Activated naive CD4-positive, alpha-beta T cell treated with anti-CD3 and anti-CD28 coated beads, Interleukin-2, amount 50 U/mL, for 72 hours (primary cell): Measurements from ENCODE around the gene RUFY1. TPM values are rescaled to one million over a fixed set of nuclear protein-coding genes. Genes with fewer than 3 reads are reported as not detected.
"Not testable (repeated sequence)": the region's sequence is repeated elsewhere in the genome, so short reads cannot be mapped to it uniquely, and the experiment has no call there.

ENCODE experiments used
- ATAC-seq, 2 donors: fragments of 150-1000 bp; cut with Tn5 transposase; 2 replicates each; pipeline ENCODE4 v1.10.0; 2021; ENCODE audit warnings: mild to moderate bottlenecking in 2 of 2, moderate library complexity in 2 of 2
- DNase-seq, 2 donors: peaks; one replicate each; pipeline ENCODE4 v3.0.0; 2021 to 2022; ENCODE audit warnings: low spot score in 2 of 2
- H3K27ac Mint-ChIP-seq, 2 donors: one replicate each; pipeline ENCODE4 v1.8.0; 2022; ENCODE audit warnings: mild to moderate bottlenecking in 2 of 2, mixed read lengths in 2 of 2
- H3K36me3 Mint-ChIP-seq, 2 donors: one replicate each; pipeline ENCODE4 v1.8.0; 2022; ENCODE audit warnings: mixed read lengths in 2 of 2
- H3K9me3 Mint-ChIP-seq, 2 donors: one replicate each; pipeline ENCODE4 v1.8.0; 2022; ENCODE audit warnings: mixed read lengths in 2 of 2
- total RNA-seq, 2 donors: library from RNA; stranded (reverse); gene quantifications; one replicate each; pipeline ENCODE4 v1.2.3, GENCODE V29; 2022

RUFY1 gene
- total RNA-seq, 2 donors from 2014 or later, result 30.7 to 60.9 TPM

- peak; percentile 57 to 75 for DNase-seq
- H3K27ac Mint-ChIP-seq, result peak overlapping the region; percentile 99 to 100
- no peaks in the 10 kb centered on the region for H3K9me3 Mint-ChIP-seq
- ATAC-seq, result peak; percentile 34 to 70
- peaks cover 50 to 56% of the 10 kb centered on the region in 2 donors for H3K36me3 Mint-ChIP-seq
Measured at GRCh38 chr5:179623906-179624741, 73.8 kb downstream of the RUFY1 start.

GRCh38 chr5:179624841-179625271 lies 74.5 kb downstream of the RUFY1 start:
- DNase-seq, result no peak
- ATAC-seq, result no peak
- Mint-ChIP-seq H3K27ac (peak overlapping the region; percentile 99 to 100), H3K36me3 (peaks cover 45 to 48% of the 10 kb centered on the region in 2 donors), H3K9me3 (no peaks in the 10 kb centered on the region)

GRCh38 chr5:179633501-179634369 lies 83.4 kb downstream of the RUFY1 start:
- peak in 1 of 2 donors; percentile 52 for DNase-seq
- ATAC-seq, H3K9me3 Mint-ChIP-seq, H3K27ac Mint-ChIP-seq, H3K36me3 Mint-ChIP-seq: not testable (repeated sequence)

DNA sequence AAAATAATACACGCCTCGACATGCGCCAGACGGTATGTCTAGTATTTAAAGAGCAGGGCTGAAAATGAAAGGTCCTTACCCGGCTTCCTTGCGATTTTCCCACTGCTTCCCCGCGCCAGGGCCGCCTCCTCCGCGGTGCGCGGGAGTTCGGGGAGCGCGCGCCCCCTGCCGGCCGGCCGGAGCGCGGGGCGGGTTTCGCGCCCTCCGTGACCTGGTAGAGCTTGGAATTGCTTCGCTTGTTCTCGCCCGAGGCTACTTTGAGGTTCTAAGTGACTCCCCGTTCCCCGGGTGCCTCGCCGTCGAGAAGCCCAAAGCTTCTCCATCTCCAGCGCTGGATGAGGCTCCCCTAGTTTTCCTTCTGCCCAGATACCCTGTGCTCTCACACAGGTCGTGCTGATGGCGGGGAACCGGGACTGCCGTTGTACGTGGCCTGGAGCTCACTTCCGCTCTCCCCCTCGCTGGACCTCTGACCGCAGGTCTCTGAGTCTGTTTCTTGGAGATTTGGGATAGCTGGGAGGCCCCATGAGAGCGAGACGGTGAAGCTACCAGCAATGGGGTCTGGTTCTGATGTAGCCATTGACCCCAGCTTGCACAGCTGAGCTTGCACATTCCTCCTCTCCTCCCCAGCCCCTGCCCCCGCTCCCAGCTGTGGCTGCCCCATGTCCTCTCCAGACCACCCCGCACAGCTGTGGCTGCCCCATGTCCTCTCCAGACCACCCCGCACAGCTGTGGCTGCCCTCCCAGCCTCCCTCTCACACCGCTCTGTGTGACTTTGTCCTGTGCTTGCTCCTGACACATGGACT lies 84.2 kb downstream of the RUFY1 start:
- DNase-seq, result peak in 1 of 2 donors; percentile 62

GRCh38 chr5:179639296-179639695 lies 88.9 kb downstream of the RUFY1 start:
- ATAC-seq, DNase-seq, H3K9me3 Mint-ChIP-seq, H3K36me3 Mint-ChIP-seq, H3K27ac Mint-ChIP-seq: not testable (repeated sequence)

More for the DNA sequence above, 84.2 kb downstream of the RUFY1 start:
- H3K36me3 Mint-ChIP-seq, H3K9me3 Mint-ChIP-seq, H3K27ac Mint-ChIP-seq: not testable (repeated sequence)
- ATAC-seq, result peak; percentile 96 to 97

- DNase-seq, H3K36me3 Mint-ChIP-seq, ATAC-seq, H3K9me3 Mint-ChIP-seq, H3K27ac Mint-ChIP-seq: not testable (repeated sequence)
Measured at GRCh38 chr5:179641745-179642144, 91.4 kb downstream of the RUFY1 start.

DNA sequence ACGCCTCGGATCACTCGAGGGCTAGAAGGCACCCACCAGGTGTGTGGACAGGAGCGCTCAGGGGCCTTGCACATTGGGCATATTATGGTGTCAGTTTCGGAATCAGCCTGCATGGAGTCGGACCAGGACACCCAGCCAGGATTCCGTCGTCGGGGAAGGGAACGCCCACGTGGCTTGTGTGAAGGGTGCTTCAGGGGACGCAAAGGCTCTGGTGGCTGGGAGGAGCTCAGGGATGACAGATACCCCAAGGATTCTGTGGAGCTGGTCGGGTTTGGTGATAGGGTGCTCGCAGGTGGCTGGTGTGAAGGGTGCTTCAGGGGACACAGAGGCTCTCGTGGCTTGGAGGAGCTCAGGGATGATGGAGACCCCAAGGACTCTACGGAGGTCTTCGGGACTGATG lies 92.3 kb downstream of the RUFY1 start:
- not testable (repeated sequence) for H3K36me3 Mint-ChIP-seq, H3K9me3 Mint-ChIP-seq, DNase-seq, ATAC-seq, H3K27ac Mint-ChIP-seq

DNA sequence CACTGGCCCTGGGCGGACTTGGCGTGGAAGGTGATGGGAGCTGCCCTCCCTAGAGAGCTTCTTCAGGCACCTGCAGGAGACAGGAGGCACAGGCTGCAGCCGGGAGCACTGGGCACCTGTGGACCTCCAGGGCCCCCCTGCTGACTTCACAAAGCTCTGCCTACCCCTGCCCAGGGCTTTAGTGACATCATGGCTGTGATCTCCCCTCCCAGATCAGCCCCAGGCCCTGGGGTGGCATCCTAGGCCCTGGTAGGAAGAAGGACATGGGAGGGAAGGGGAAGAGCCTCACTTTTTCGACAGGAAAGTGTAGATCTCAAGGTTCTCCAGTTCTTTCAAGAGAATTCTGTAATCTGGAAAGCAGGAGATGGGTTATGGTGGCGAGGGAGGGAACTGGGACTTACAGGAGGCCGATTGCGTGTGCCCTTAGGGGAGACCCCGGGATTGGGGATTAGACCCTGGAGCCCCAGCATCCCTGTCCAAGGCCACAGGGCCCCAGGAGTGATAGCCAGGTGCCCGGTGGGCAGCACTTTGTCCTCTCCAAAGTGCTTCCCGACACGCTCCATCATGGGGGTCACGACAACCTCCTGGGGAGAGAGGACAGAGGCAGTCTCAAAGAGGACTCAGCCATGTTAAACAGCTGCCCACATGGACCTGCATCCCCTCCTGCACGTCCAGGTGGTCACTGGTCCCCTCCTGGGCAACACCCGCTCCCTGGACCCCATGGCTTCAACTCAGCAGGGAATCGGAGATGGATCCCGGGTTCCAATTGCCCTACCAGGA lies 93.0 kb downstream of the RUFY1 start:
- not testable (repeated sequence) for ATAC-seq, DNase-seq, H3K27ac Mint-ChIP-seq, H3K9me3 Mint-ChIP-seq, H3K36me3 Mint-ChIP-seq

DNA sequence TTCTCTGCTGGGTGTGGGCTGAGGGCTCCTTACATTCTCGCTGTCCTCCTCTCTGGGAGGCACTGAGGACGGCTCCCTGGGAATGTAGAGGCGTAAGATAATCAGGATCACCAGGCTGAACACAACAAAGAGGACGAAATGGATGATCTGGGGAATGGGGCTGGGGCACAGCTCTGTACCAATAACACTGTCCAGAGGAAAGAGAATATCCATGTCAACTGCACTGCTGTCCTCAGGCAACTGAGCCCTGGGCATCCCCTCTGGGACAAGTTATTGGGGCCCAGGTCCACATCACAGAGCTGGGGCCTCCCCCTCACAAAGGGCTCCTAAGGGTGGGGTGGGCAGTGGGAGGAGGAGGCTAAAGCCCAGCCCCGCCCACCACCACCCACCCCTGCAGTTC lies 94.4 kb downstream of the RUFY1 start:
- not testable (repeated sequence) for DNase-seq, H3K9me3 Mint-ChIP-seq, ATAC-seq, H3K27ac Mint-ChIP-seq, H3K36me3 Mint-ChIP-seq

- no peak for DNase-seq
- no peak overlapping the region for H3K27ac Mint-ChIP-seq
- no peaks in the 10 kb centered on the region for H3K9me3 Mint-ChIP-seq
- no peaks in the 10 kb centered on the region for H3K36me3 Mint-ChIP-seq
- no peak for ATAC-seq
Measured at GRCh38 chr5:179648410-179648809, 98.1 kb downstream of the RUFY1 start.

GRCh38 chr5:179649166-179649703 lies 98.9 kb downstream of the RUFY1 start:
- DNase-seq, ATAC-seq, H3K27ac Mint-ChIP-seq, H3K36me3 Mint-ChIP-seq, H3K9me3 Mint-ChIP-seq: not testable (repeated sequence)

DNA sequence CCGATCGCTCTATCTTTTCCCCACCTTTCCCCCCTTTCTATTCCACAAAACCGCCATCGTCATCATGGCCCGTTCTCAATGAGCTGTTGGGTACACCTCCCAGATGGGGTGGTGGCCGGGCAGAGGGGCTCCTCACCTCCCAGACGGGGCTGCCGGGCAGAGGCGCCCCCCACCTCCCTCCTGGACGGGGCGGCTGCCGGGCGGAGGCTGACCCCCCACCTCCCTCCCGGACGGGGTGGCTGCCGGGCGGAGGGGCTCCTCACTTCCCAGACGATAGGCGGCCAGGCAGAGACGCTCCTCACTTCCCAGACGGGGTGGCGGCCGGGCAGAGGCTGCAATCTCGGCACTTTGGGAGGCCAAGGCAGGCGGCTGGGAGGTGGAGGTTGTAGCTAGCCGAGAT lies 99.9 kb downstream of the RUFY1 start:
- H3K9me3 Mint-ChIP-seq, H3K36me3 Mint-ChIP-seq, H3K27ac Mint-ChIP-seq, ATAC-seq, DNase-seq: not testable (repeated sequence)

DNA sequence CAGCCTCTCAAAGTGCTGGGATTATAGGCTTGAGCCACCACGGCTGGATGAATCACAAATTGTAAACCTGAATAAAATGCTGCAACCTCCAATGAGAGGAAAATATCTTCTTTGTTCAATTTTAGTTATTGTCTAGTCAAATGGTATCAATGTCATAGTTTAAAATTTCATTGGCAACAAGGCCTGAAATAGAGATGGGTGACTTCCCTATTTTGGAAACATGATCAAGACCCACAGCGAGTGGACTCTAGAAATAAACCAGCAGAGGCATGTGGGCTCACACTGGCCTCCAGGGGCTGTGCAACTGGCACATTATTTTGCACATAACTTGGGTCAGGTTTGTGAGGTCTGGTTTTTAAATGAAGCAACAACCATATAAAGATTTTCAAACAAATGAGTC lies 102.8 kb downstream of the RUFY1 start:
- H3K36me3 Mint-ChIP-seq, DNase-seq, H3K27ac Mint-ChIP-seq, ATAC-seq, H3K9me3 Mint-ChIP-seq: not testable (repeated sequence)

DNA sequence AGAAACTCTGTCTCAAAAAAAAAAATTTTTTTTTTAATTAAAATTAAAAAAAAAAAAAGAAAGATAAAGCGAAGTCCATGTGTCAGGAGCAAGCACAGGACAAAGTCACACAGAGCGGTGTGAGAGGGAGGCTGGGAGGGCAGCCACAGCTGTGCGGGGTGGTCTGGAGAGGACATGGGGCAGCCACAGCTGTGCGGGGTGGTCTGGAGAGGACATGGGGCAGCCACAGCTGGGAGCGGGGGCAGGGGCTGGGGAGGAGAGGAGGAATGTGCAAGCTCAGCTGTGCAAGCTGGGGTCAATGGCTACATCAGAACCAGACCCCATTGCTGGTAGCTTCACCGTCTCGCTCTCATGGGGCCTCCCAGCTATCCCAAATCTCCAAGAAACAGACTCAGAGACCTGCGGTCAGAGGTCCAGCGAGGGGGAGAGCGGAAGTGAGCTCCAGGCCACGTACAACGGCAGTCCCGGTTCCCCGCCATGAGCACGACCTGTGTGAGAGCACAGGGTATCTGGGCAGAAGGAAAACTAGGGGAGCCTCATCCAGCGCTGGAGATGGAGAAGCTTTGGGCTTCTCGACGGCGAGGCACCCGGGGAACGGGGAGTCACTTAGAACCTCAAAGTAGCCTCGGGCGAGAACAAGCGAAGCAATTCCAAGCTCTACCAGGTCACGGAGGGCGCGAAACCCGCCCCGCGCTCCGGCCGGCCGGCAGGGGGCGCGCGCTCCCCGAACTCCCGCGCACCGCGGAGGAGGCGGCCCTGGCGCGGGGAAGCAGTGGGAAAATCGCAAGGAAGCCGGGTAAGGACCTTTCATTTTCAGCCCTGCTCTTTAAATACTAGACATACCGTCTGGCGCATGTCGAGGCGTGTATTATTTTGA lies 107.2 kb downstream of the RUFY1 start:
- DNase-seq, H3K27ac Mint-ChIP-seq, H3K9me3 Mint-ChIP-seq, H3K36me3 Mint-ChIP-seq: not testable (repeated sequence)
- peak; percentile 97 to 98 for ATAC-seq
